Measurements from ENCODE around the gene KRTAP21-3.

DNA sequence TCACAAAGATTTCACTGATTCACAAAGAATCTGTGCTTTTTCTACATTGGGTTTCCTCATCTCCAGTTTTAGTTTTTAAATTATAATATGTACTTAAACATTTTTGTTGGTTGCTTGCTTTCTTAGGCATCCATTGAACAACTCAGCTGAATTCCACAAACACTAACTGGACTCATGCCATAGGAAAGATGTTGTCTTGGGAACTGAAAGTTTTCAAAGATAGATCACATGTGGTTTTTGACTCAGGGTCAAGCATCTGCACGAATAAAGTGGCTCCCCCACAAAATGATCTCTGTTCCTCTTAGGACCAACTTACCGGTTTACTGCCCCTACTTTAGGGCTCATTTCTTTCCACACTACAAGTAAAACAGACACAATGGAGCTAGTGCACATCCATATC is 39.7 kb upstream of the KRTAP21-3 start:
- TF ChIP-seq EZH2 (IDR thresholded peaks at IDR 0.05; ENCODE audit: insufficient read depth, poor library complexity, severe bottlenecking) (no peak), EZH2phosphoT487 (IDR thresholded peaks at IDR 0.05; ENCODE audit: insufficient read depth, low read depth) (no peak)

All from GM23248 (cell line).